Stimulated activated CD8-positive, alpha-beta memory T cell treated with anti-CD3 and anti-CD28 coated beads, Interleukin-15, amount 100 ng/mL, for 1 hour (primary cell): ENCODE measurements around the gene ANP32E.
A peak's percentile ranks its signal among the peaks of the same experiment; 100 is the strongest.
"Not testable (repeated sequence)": the region's sequence is repeated elsewhere in the genome, so short reads cannot be mapped to it uniquely, and the experiment has no call there.

Source experiments
- DNase-seq: peaks from one replicate; pipeline ENCODE4 v3.0.0-alpha.2; 2020; ENCODE audit warnings: low read depth

Gene ANP32E

DNA sequence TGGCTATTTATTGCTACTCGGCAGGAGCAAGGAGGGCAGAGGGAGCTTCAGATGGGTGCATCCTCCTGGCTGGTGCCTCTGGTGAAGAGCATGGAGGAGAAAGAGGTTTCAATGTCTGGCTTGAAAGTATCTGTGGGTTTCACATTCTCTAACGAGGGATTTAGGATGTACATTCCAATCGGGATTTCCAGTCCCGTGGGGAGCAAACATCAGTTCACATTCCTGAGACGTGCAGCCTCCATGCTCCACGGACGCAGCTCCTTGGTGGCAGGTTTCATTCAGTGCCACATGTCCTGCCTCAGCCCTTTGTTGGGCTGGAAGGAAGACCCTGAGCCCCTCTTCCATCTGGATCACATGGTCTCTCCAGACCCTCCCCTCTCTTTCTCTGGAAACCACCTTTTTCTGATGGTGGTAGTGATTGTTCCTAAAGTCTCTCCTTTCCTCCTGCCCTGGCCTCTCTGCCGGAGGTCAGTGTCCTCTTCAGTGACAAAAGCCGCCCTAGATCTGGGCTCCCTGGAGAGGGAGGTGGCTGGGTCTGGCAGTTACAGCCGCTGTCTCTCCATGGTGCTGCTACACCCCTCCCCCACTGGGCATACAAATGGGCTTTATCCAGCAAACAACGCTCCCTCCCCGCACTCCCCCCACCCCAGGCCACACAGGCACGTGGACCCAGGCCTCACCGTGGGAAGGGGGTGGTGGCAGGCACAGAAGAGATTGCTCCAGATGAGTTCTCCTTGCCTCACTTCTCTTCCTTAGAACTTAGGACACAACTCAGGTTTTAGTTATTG, 20.8 kb upstream of the ANP32E start:
- DNase-seq = no peak

GRCh38 chr1:150256198-150256553, 20.3 kb upstream of the ANP32E start:
- no peak for DNase-seq

DNA sequence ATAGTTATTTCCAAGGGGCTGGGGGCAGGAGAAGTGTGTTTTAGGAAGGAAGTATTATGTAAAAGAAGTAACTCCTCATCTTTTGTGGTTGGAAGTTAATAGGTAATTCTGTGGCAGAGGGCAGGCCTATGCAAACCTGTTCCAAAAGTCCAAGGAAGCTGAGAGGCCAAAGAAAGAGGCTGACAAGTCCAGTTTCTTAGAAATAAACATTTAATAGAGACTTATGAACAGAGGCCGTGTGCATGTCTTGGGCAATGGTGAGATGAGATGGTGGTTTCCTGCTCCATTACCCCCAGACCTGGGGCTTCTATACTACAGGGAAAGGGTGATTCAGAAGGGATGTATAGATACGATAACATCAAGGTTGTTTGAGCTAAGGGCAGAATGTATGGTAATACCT, 14.0 kb upstream of the ANP32E start:
- DNase-seq = no peak

- no peak for DNase-seq
Measured at GRCh38 chr1:150243003-150243402, 7.1 kb upstream of the ANP32E start.

DNA sequence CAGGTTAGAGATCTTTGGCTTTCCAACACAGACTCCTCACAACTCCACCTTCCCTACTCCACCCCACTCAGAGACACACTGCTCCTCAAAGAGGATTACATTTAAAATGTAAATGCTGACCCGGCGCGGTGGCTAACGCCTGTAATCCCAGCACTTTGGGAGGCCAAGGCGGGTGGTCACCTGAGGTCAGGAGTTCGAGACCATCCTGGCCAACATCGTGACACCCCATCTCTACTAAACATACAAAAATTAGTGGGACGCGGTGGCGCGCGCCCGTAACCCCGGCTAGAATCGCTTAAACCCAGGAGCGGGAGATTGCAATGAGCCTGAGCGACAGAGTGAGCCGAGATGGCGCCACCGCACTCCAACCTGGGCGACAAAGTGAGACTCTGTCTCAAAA, 1.8 kb upstream of the ANP32E start:
- no peak for DNase-seq

DNA sequence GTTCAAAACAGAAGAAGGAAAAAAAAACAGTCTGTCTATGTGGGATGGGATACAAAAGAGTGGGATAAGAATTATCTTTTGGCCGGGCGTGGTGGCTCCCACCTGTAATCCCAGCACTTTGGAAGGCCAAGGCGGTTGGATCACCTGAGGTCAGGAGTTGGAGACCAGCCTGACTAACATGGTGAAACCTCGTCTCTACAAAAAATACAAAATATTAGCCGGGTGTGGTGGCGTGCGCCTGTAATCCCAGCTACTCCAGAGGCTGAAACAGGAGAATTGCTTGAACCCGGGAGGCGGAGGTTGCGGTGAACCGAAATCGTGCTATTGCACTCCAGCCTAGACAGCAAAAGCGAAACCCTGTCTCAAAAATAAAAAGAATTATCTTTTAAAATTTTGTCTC, 1.3 kb upstream of the ANP32E start:
- not testable (repeated sequence) for DNase-seq

DNA sequence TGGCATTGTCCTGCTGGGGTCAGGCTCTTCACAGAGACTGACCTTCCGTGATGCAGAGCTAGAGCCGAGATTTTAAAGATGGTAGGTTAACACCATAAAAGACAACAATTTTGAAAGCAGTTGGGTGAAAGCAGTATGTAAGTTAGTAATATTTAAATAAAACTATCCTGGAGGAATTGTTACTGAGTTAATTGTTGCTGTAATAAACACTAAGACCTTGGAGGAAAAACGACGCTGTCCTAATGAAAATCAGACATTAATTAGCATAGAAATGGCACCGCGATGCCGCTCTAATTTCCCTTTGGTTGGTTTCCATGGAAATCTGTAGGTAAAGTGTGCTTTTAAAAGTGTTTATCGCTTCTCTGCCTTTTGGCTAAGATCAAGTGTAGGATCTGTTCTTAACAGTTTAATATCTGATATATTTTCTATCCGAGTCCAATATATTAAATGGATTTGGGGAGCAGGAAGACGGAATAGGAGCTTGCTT, 745 bp upstream of the ANP32E start:
- no peak for DNase-seq

- DNase-seq = no peak
Measured at GRCh38 chr1:150235294-150235851, 539 bp downstream of the ANP32E start.

- DNase-seq = peak; percentile 79
Measured at GRCh38 chr1:150234566-150235293, 1.2 kb downstream of the ANP32E start.

GRCh38 chr1:150234309-150234565, 1.7 kb downstream of the ANP32E start:
- no peak for DNase-seq

- no peak for DNase-seq
Measured at GRCh38 chr1:150233359-150234308, 2.3 kb downstream of the ANP32E start.

DNA sequence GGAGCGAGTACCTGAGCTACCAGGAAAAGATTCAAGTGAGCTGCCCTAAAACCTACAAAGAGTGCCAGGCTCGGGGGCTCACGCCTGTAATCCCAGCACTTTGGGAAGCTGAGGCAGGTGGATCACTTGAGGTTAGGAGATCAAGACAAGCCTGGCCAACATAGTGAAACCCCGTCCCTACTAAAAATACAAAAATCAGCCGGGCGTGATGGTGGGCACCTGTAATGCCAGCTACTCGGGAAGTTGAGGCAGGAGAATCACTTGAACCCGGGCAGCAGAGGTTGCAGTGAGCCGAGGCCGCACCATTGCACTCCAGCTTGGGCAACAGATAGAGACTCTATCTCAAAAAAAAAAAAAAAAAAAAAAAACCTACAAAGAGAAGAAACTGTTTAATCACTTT, 3.0 kb downstream of the ANP32E start:
- DNase-seq = not testable (repeated sequence)

DNA sequence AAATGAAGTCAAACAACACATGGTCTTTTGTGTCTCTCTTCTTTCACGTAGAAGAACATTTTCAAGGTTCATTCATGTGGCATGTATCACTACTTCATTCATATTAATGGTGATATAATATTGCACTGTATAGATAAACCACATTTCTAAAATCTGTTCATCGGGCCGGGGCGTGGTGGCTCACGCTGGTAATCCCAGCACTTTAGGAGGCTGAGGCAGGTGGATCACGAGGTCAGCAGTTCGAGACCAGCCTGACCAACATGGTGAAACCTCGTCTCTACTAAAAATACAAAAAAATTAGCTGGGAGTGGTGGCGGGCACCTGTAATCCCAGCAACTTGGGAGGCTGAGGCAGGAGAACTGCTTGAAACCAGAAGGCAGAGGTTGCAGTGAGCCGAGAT, 7.7 kb downstream of the ANP32E start:
- not testable (repeated sequence) for DNase-seq

GRCh38 chr1:150227228-150227627, 8.7 kb downstream of the ANP32E start:
- DNase-seq = no peak

DNA sequence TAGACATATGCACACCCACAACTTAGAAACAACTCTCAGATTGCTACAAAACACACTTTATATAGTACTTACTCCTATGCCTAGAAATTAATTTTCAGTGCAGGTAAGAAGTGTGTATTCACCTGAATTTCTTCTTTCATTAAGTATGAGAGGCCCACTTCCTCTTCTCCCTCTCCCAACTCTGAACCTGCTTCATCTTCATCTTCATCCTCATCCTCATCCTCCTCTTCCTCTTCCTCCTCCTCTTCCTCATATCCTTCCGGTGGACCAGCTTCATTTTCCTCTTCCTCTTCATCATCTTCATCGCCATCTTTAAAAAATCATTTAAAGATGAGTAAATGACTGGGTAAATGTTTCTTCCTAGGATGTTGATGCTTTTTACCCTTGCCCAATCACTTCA, 9.4 kb downstream of the ANP32E start:
- DNase-seq = no peak

GRCh38 chr1:150225546-150225945, 10.4 kb downstream of the ANP32E start:
- DNase-seq = no peak

DNA sequence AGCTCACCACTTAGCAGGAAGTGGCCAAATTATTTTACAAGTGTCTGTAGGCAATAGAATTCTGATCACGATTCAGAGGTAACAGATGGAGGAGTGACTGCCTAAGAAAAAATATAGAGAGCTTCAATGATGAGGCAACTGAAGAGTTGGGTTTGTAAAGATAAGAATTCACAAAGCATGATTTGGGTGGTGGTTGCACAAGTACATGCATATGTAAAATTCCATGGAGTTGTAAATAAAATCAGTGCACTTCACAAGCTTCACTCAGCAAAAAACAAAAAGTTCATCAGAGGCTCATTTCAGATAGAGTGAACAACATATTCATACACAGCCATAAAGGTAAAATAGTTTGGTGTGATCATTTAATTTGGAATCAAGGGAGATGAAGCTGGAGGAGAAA, 10.9 kb downstream of the ANP32E start:
- DNase-seq = no peak

DNA sequence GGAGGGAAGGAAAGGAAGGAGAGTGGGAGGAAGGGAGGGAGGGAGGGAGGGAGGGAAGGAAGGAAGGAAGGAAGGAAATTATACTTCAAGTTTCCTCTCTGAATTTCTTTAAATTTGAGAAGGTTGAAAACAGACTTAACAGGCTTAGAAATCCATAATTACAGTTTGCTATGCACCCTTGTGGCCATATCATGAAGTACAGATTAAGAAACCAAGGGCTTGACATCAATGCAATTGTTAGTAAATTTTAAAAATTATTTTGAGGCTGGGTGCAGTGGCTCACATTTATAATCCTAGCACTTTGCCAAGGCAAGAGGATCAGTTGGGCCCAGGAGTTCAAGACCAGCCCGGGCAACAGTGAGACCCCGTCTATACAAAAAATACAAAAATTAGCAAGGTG, 14.4 kb downstream of the ANP32E start:
- no peak for DNase-seq

- not testable (repeated sequence) for DNase-seq
Measured at GRCh38 chr1:150215855-150216254, 20.1 kb downstream of the ANP32E start.

DNA sequence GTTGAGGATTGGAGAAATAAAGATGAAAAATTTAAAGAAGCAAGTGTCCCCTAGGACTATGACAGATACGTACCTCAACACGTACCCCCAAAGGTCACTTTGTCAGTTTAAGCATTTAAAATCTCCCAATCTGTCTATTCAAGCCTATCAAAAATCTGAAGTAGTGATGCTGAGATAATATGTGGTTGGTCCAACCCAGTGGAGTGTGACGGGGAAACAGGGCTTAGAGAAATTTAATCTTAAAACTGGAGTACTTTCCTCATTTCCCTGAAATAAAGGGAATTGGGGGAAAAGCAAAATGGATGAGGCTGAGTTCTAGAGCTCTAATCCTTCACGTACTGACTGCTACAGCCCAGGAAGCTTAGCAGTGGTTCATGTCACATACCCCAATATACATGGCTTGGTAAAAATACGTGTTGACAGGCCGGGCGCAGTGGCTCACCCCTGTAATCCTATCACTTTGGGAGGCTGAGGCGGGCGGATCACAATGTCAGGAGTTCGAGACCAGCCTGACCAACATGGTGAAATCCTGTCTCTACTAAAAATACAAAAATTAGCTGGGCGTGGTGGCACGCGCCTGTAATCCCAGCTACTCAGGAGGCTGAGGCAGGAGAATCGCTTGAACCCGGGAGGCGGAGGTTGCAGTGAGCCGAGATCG, 21.7 kb downstream of the ANP32E start:
- not testable (repeated sequence) for DNase-seq

DNA sequence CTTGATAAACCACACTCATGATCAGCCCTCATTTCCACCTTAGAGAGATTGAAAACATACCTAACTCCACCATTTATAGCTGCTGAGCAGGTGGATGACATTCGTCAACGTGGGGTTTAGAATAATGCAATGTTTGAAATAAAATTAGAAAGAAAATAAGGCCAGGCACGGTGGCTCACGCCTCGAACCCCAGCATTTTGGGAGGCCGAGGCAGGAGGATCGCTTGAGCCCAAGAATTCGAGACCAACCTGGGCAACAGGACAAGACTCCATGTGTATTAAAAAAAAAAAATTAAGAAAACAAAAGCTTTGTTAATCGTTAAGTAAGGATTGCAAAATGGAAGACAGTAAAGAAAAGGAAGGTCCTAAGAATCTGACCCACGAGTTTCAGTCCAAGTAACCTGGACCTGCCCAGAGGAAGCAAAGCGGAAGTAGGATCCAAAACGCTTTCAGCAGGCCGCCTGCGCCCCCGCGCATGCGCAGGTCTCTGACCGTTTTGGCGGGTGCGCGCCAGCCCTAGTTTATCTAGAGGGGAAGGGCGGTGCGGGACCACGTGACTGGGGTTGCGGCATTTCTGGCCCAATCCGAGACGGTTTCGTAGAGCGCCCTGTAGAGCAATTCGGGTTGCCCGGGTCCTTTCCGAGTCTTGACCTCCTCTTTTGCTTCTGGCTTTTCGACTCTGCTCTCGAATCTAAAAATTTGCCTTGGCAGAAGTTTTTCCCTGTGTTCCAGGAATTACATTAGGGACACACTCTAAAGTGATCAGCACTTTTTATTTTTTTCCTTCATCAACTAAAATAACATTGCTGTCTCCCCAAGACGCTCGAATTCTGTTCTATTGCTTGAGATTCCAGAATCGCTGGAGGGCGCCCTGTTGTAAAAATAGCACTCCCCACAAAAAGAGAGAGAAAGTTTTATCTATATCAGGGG, 22.5 kb downstream of the ANP32E start:
- peak; percentile 84 for DNase-seq
